ENCODE data around the gene SSC4D.
"Not testable (repeated sequence)": the region's sequence is repeated elsewhere in the genome, so short reads cannot be mapped to it uniquely, and the experiment has no call there.

SSC4D gene

GRCh38 chr7:76409537-76409936, at the start of gene SSC4D:
Gene SSC4D (minus strand): TSS chr7:76409697. CDS start chr7:76404439, 5,258 bp downstream.
- DNase-seq = no peak

GRCh38 chr7:76458504-76458903, 49.0 kb upstream of the SSC4D start:
- DNase-seq = not testable (repeated sequence)

- DNase-seq = not testable (repeated sequence)
Observed at GRCh38 chr7:76457017-76457416, 47.5 kb upstream of the SSC4D start.

GRCh38 chr7:76445577-76446008, 36.1 kb upstream of the SSC4D start:
- DNase-seq = not testable (repeated sequence)

GRCh38 chr7:76443846-76444245, 34.3 kb upstream of the SSC4D start:
- DNase-seq = not testable (repeated sequence)

GRCh38 chr7:76442664-76443446, 33.4 kb upstream of the SSC4D start:
- DNase-seq = not testable (repeated sequence)

GRCh38 chr7:76441792-76442191, 32.3 kb upstream of the SSC4D start:
- DNase-seq = not testable (repeated sequence)

- DNase-seq = not testable (repeated sequence)
Observed at GRCh38 chr7:76440404-76440803, 30.9 kb upstream of the SSC4D start.

GRCh38 chr7:76439120-76439888, 29.8 kb upstream of the SSC4D start:
- not testable (repeated sequence) for DNase-seq

GRCh38 chr7:76437873-76438272, 28.4 kb upstream of the SSC4D start:
- DNase-seq = not testable (repeated sequence)

GRCh38 chr7:76430836-76431235, 21.3 kb upstream of the SSC4D start:
- DNase-seq = no peak

GRCh38 chr7:76430211-76430610, 20.7 kb upstream of the SSC4D start:
- no peak for DNase-seq

- DNase-seq = no peak
Observed at GRCh38 chr7:76428868-76429805, 19.6 kb upstream of the SSC4D start.

- DNase-seq = no peak
Observed at GRCh38 chr7:76428149-76428823, 18.8 kb upstream of the SSC4D start.

- DNase-seq = no peak
Observed at GRCh38 chr7:76427635-76428034, 18.1 kb upstream of the SSC4D start.

- no peak for DNase-seq
Observed at GRCh38 chr7:76426246-76426645, 16.7 kb upstream of the SSC4D start.

- not testable (repeated sequence) for DNase-seq
Observed at GRCh38 chr7:76425558-76425957, 16.1 kb upstream of the SSC4D start.

GRCh38 chr7:76425156-76425555, 15.7 kb upstream of the SSC4D start:
- no peak for DNase-seq

- DNase-seq = no peak
Observed at GRCh38 chr7:76424413-76425111, 15.1 kb upstream of the SSC4D start, which contains the start of gene ZP3. Gene ZP3 (plus strand): TSS chr7:76424950. CDS start chr7:76424965, 15 bp downstream.

GRCh38 chr7:76423666-76424412, 14.3 kb upstream of the SSC4D start:
- no peak for DNase-seq

GRCh38 chr7:76421097-76421496, 11.6 kb upstream of the SSC4D start:
- not testable (repeated sequence) for DNase-seq
